Testis (tissue), 3 donors: ENCODE data around the gene NPR2. TPM values are rescaled to one million over a fixed set of nuclear protein-coding genes. Genes with fewer than 3 reads are reported as not detected.

ENCODE experiments used
- DNase-seq: peaks from one replicate; pipeline ENCODE4 v3.0.0-alpha.2; 2019
- H3K27ac ChIP-seq, 2 donors: fragments of 200-600 bp; sonication (generic); one replicate each; pipeline ENCODE4 v1.5.1; 2019
- H3K27me3 ChIP-seq: fragments of 200-600 bp; sonication (generic); one replicate; pipeline ENCODE4 v1.5.1; 2019
- H3K36me3 ChIP-seq: fragments of 200-600 bp; sonication (generic); one replicate; pipeline ENCODE4 v1.5.1; 2017; ENCODE audit warnings: low read depth; ENCODE audit errors: missing control alignments
- H3K4me1 ChIP-seq: fragments of 200-600 bp; sonication (generic); one replicate; pipeline ENCODE4 v1.5.1; 2019
- H3K4me3 ChIP-seq, 2 donors: fragments of 200-600 bp; sonication (generic); one replicate each; pipeline ENCODE4 v1.5.1; 2017 to 2019
- H3K9me3 ChIP-seq: fragments of 200-600 bp; sonication (generic); one replicate; pipeline ENCODE4 v1.5.1; 2017
- POLR2A ChIP-seq: fragments of 450-650 bp; IDR thresholded peaks from one replicate; pipeline ENCODE4 v1.6.1; 2017; ENCODE audit warnings: antibody characterized with exemption, mild to moderate bottlenecking, moderate library complexity
- WGBS, 2 donors: methylation state at CpG; one replicate each; pipeline ENCODE4 v1.1.5; 2018; 5-methylcytosine and 5-hydroxymethylcytosine counted together
- intact Hi-C: fragments of 100-400 bp; cut with DNase I; formaldehyde crosslinking; loops from one replicate; pipeline ENCODE4 v1.15.1; 2023; ENCODE audit warnings: low total_unique reads
- polyA plus RNA-seq: library from polyadenylated mRNA; stranded (reverse); fragments of 350-450 nt; fragmentation: Illumina TruSeq; extraction: RNeasy Lipid Tissue Mini Kit (QIAGEN cat#74804); gene quantifications from one replicate; pipeline ENCODE4 v1.2.3, GENCODE V29; 2014; ENCODE audit warnings: low read depth, low replicate concordance; ENCODE audit not compliant: insufficient read depth
- small RNA-seq, 2 donors: library from RNA; depleted of rRNA; stranded (forward); fragments of <200 nt; gene quantifications; one replicate each; pipeline ENCODE3, GENCODE V24; 2016
- total RNA-seq, 2 donors: library from RNA; depleted of rRNA; stranded (reverse); fragments of >200 nt; gene quantifications; one replicate each; pipeline ENCODE4 v1.2.3, GENCODE V29; 2016
- TF ChIP-seq, protein P1 (sequence below), 3 experiments: fragments of 450-650 bp in 2 of 3; fragments of 200-600 bp in 1 of 3; sonication (generic) in 1 of 3; IDR thresholded peaks; one replicate each; pipeline ENCODE4 v1.5.1; 2016 to 2019; ENCODE audit warnings: antibody characterized with exemption in 3 of 3, mild to moderate bottlenecking in 2 of 3, moderate library complexity in 1 of 3

NPR2 gene
- total and polyA plus RNA-seq, 3 donors from 2014 or later = 16.1 to 23.4 (median 18.5) TPM

DNA sequence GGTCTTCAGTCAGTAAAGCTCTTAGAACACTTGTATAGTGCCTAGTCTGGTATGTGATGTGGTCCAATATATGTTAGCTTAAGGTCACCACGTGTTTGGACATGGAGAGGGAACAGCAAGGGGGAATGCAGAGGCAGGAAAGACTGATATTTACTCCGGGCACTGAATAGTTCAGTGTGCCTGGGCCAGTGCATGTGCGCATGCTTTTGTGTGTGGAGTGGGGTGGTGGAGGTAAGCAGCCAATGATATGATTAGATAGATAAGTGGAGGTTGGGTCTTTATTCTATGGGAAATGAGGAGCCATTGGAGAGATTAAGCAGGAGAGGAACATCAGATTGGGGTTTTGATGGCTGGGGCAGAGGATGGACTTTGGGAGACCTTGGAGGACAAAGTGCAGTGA lies 64.8 kb downstream of the NPR2 start:
- Histone ChIP-seq H3K36me3 (no peaks in the 10 kb centered on the region), H3K4me3 (no peak overlapping the region), H3K9me3 (no peaks in the 10 kb centered on the region), H3K27me3 (no peaks in the 10 kb centered on the region), H3K27ac (no peak overlapping the region), H3K4me1 (no peaks in the 10 kb centered on the region)
- no peak for DNase-seq
- 79 to 80% methylated on average over 3 of the region's 3 CpGs for WGBS, 2 donors
- TF ChIP-seq, protein P1, sequence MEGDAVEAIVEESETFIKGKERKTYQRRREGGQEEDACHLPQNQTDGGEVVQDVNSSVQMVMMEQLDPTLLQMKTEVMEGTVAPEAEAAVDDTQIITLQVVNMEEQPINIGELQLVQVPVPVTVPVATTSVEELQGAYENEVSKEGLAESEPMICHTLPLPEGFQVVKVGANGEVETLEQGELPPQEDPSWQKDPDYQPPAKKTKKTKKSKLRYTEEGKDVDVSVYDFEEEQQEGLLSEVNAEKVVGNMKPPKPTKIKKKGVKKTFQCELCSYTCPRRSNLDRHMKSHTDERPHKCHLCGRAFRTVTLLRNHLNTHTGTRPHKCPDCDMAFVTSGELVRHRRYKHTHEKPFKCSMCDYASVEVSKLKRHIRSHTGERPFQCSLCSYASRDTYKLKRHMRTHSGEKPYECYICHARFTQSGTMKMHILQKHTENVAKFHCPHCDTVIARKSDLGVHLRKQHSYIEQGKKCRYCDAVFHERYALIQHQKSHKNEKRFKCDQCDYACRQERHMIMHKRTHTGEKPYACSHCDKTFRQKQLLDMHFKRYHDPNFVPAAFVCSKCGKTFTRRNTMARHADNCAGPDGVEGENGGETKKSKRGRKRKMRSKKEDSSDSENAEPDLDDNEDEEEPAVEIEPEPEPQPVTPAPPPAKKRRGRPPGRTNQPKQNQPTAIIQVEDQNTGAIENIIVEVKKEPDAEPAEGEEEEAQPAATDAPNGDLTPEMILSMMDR (IDR thresholded peaks at IDR 0.05) = no peak
- TF ChIP-seq POLR2A = no peak
- intact Hi-C loops = no loop called here

DNA sequence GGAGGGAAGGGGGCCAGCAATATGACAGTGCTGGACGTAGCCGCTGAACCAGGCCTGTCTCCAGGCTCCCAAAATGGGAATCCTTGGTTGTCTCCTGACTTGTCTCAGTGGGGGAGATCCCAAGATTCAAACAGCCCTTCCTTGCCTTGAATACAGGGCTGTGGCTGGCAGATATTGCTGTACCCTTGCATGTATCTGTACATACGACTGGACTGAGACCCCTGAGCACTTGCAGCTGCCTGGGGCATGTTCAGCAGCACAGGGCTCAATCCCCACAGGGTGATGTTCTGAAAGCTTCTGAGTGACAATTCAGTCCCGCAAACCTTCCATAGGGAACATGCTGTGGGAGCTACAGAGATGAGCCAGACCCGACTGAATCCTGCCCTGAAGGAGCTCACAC lies 65.5 kb downstream of the NPR2 start:
- TF ChIP-seq POLR2A = no peak
- TF ChIP-seq, protein P1 (IDR thresholded peaks at IDR 0.05) = no peak
- Histone ChIP-seq H3K4me1 (no peaks in the 10 kb centered on the region), H3K4me3 (no peak overlapping the region), H3K9me3 (no peaks in the 10 kb centered on the region), H3K27ac (no peak overlapping the region), H3K27me3 (no peaks in the 10 kb centered on the region), H3K36me3 (no peaks in the 10 kb centered on the region)
- intact Hi-C loops = no loop called here
- DNase-seq = no peak
- 82 to 94% methylated on average over 4 of the region's 5 CpGs for WGBS, 2 donors

DNA sequence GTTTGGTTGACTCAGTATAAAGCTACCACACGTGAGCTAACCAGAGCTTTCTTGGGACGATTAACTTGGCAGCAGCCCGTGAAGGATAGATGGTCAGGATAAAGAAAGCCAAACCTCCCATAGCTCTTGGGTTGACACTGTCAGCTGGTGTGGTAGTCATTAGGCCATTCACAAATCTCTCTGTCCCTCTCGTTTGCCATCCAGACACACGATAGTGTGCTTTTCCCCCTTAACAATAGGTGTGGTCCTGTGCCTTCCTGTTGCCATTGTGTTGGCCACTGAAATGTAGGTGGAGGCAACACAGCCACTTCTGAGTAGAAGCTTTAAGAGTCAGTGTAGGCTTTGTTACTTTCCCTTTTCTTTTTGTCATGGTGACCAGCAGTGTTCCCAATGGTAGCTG lies 67.1 kb downstream of the NPR2 start:
- TF ChIP-seq POLR2A = no peak
- TF ChIP-seq, protein P1 (IDR thresholded peaks at IDR 0.05) = no peak
- Histone ChIP-seq H3K9me3 (no peaks in the 10 kb centered on the region), H3K27ac (no peak overlapping the region), H3K4me3 (no peak overlapping the region), H3K4me1 (no peaks in the 10 kb centered on the region), H3K36me3 (no peaks in the 10 kb centered on the region), H3K27me3 (no peaks in the 10 kb centered on the region)
- intact Hi-C loops = no loop called here
- DNase-seq = no peak
- WGBS, 2 donors = 82 to 84% methylated on average over 5 of the region's 5 CpGs

Small RNA genes within 50 kb of the gene (small RNA-seq; reads per million reads assigned to genes)
- 0.18 to 0.66 reads per million in 2 donors for gene HINT2

Other genes starting within 250 kb of the NPR2 start
- gene TESK1, start 186.3 kb upstream of the NPR2 start, total RNA-seq = 100 to 1,000 TPM in 1 of 2 donors, 10 to 100 TPM in 1; 89.6 to 104 TPM
- gene TESK1, start 186.3 kb upstream of the NPR2 start, polyA plus RNA-seq = 92.6 TPM
- under 1 TPM; 0.63 to 0.99 TPM for gene CD72, start 173.2 kb upstream of the NPR2 start, total RNA-seq
- 3.2 TPM for gene CD72, start 173.2 kb upstream of the NPR2 start, polyA plus RNA-seq
- under 1 TPM in 1 of 2 donors, not detected in 1; 0.43 TPM for gene SIT1, start 140.7 kb upstream of the NPR2 start, total RNA-seq
- 1.6 TPM for gene SIT1, start 140.7 kb upstream of the NPR2 start, polyA plus RNA-seq
- over 10,000 TPM in 1 of 2 donors, 1,000 to 10,000 TPM in 1; 4,421 to 15,053 TPM for gene RMRP, start 133.6 kb upstream of the NPR2 start, total RNA-seq
- not detected for gene RMRP, start 133.6 kb upstream of the NPR2 start, polyA plus RNA-seq
- 10 to 100 TPM; 13.4 to 19.0 TPM for gene CCDC107, start 133.3 kb upstream of the NPR2 start, total RNA-seq
- 17.2 TPM for gene CCDC107, start 133.3 kb upstream of the NPR2 start, polyA plus RNA-seq
- 1 to 10 TPM; 2.2 to 6.5 TPM for gene ARHGEF39, start 126.4 kb upstream of the NPR2 start, total RNA-seq
- gene ARHGEF39, start 126.4 kb upstream of the NPR2 start, polyA plus RNA-seq = 7.0 TPM
- gene CA9, start 117.7 kb upstream of the NPR2 start, total RNA-seq = 10 to 100 TPM; 11.0 to 36.8 TPM
- gene CA9, start 117.7 kb upstream of the NPR2 start, polyA plus RNA-seq = 50.5 TPM
- gene TPM2, start 101.7 kb upstream of the NPR2 start, total RNA-seq = 100 to 1,000 TPM; 182 to 211 TPM
- 369 TPM for gene TPM2, start 101.7 kb upstream of the NPR2 start, polyA plus RNA-seq
- 100 to 1,000 TPM; 134 to 201 TPM for gene TLN1, start 59.4 kb upstream of the NPR2 start, total RNA-seq
- gene TLN1, start 59.4 kb upstream of the NPR2 start, polyA plus RNA-seq = 171 TPM
- 10 to 100 TPM; 51.2 to 63.1 TPM for gene CREB3, start 58.9 kb upstream of the NPR2 start, total RNA-seq
- gene CREB3, start 58.9 kb upstream of the NPR2 start, polyA plus RNA-seq = 85.0 TPM
- gene GBA2, start 42.4 kb upstream of the NPR2 start, total RNA-seq = 10 to 100 TPM; 66.5 to 77.1 TPM
- 51.3 TPM for gene GBA2, start 42.4 kb upstream of the NPR2 start, polyA plus RNA-seq
- 10 to 100 TPM; 21.1 to 21.4 TPM for gene RGP1, start 42.3 kb upstream of the NPR2 start, total RNA-seq
- gene RGP1, start 42.3 kb upstream of the NPR2 start, polyA plus RNA-seq = 23.9 TPM
- gene MSMP, start 37.3 kb upstream of the NPR2 start, total RNA-seq = 1 to 10 TPM in 1 of 2 donors, not detected in 1; 1.7 TPM
- gene MSMP, start 37.3 kb upstream of the NPR2 start, polyA plus RNA-seq = 1.9 TPM
- gene SPAG8, start 20.7 kb downstream of the NPR2 start, total RNA-seq = 10 to 100 TPM; 18.9 to 27.0 TPM
- gene SPAG8, start 20.7 kb downstream of the NPR2 start, polyA plus RNA-seq = 81.5 TPM
- gene HINT2, start 23.5 kb downstream of the NPR2 start, total RNA-seq = 10 to 100 TPM; 36.1 to 36.9 TPM
- 55.1 TPM for gene HINT2, start 23.5 kb downstream of the NPR2 start, polyA plus RNA-seq
- gene FAM221B, start 37.1 kb downstream of the NPR2 start, total RNA-seq = 1 to 10 TPM; 4.2 to 7.2 TPM
- gene FAM221B, start 37.1 kb downstream of the NPR2 start, polyA plus RNA-seq = 17.1 TPM
- gene TMEM8B, start 37.6 kb downstream of the NPR2 start, total RNA-seq = 10 to 100 TPM; 22.2 to 24.5 TPM
- 24.6 TPM for gene TMEM8B, start 37.6 kb downstream of the NPR2 start, polyA plus RNA-seq
- not detected for gene OR13J1, start 78.8 kb downstream of the NPR2 start, total RNA-seq
- gene OR13J1, start 78.8 kb downstream of the NPR2 start, polyA plus RNA-seq = not detected
- 1 to 10 TPM; 2.5 to 6.5 TPM for gene HRCT1, start 114.6 kb downstream of the NPR2 start, total RNA-seq
- gene HRCT1, start 114.6 kb downstream of the NPR2 start, polyA plus RNA-seq = 7.1 TPM
- 10 to 100 TPM; 56.9 to 69.8 TPM for gene SPAAR, start 117.9 kb downstream of the NPR2 start, total RNA-seq
- gene SPAAR, start 117.9 kb downstream of the NPR2 start, polyA plus RNA-seq = 15.0 TPM
- not detected for gene OR2S2, start 166.6 kb downstream of the NPR2 start, total RNA-seq
- not detected for gene OR2S2, start 166.6 kb downstream of the NPR2 start, polyA plus RNA-seq
- gene RECK, start 245.3 kb downstream of the NPR2 start, total RNA-seq = 10 to 100 TPM; 10.1 to 15.4 TPM
- gene RECK, start 245.3 kb downstream of the NPR2 start, polyA plus RNA-seq = 17.6 TPM